Coronary artery (tissue), 2 donors: ENCODE results near the gene HIPK2.

Source experiments
- DNase-seq: peaks from one replicate; pipeline ENCODE4 v3.0.0-alpha.2; 2017; ENCODE audit warnings: low spot score
- H3K27ac ChIP-seq, 2 donors: fragments of 200-600 bp; sonication (generic); one replicate each; pipeline ENCODE4 v1.5.1; 2016 to 2019
- H3K4me3 ChIP-seq: fragments of 200-600 bp; sonication (generic); 2 replicates; pipeline ENCODE4 v1.5.1; 2016; ENCODE audit warnings: mild to moderate bottlenecking, moderate library complexity
- CTCF ChIP-seq: fragments of 200-600 bp; sonication (generic); IDR thresholded peaks from one replicate; pipeline ENCODE4 v1.5.1; 2019; ENCODE audit warnings: antibody characterized with exemption

The HIPK2 gene

DNA sequence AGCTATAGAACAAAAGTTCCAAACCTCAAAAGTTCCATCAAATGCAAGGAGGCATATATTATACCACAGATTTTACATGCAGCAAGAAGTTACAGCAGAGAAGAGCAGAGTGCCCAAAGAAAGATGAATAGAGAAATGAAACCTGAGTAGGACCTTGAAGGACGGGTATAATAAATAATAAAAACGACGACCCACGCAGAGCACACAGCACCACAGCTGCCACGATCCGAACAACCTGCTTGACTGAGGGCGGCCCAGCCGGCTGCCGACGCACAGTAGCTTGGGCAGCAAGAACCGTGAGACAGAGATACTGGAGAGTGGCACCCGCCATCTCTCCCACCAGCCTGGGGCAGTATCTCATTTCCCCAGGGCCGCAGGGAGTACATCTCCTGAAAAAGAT is 79.0 kb downstream of the HIPK2 start:
- no peak for DNase-seq
- Histone ChIP-seq H3K4me3 (no peak overlapping the region), H3K27ac (no peak overlapping the region)
- TF ChIP-seq CTCF = no peak

DNA sequence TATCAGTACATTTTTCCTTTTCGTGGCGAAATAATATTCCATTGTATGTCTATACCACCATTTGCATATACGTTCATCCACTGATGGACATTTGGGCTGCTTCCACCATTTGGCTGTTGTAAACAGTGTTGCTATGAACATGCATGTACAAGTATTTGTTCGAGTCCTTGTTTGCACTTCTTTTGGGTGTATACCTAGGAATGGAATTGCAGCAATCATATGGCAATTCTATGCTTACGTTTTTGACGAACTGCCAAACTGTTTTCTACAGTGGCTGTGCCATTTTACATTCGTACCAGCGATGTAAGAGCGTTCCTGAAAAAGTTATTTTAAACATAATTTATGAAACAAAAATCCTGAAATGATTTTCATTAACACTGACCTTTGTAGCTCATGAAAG is 79.5 kb downstream of the HIPK2 start:
- TF ChIP-seq CTCF = no peak
- no peak overlapping the region for H3K27ac ChIP-seq
- H3K4me3 ChIP-seq = no peak overlapping the region
- DNase-seq = no peak

DNA sequence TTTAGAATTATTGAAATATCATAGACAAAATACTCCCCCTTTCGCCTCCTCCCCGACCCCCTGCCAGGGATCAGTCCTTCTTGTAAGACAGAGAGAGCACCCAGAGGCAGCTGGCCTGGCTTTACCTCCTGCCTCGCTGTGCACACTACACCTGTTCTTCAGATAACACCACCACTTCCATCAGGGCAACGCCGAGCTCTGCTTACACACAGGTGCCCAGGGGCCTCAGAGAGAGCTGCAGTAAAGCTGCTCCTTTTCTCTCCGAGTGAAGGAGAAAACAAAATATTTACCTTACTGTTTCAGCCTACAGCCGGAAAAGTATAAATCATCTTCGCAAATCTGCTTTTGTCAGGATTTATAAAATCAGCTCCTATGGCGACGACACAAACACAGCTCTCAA is 80.7 kb downstream of the HIPK2 start:
- Histone ChIP-seq H3K4me3 (no peak overlapping the region), H3K27ac (no peak overlapping the region)
- DNase-seq = no peak
- no peak for TF ChIP-seq CTCF

DNA sequence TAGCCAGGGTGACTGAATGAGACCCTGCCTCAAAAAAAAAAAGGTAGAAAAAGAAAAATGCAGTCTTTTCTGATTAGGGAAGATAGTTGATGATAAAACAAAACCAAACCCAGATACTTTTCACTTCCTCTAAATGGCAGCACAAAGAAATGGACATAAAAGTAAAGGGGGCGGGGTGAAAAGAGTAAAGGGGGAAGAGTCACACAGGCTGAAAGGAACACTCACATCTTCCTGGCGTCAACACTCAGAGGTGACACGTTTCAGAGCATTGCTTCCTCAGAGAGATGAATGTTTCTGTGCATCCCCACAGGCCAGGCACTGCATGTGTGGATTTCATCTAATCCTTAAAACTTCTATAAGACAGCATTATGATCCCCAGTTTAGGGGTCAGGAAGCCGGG is 81.2 kb downstream of the HIPK2 start:
- Histone ChIP-seq H3K27ac (no peak overlapping the region), H3K4me3 (no peak overlapping the region)
- DNase-seq = no peak
- TF ChIP-seq CTCF = no peak

GRCh38 chr7:139695588-139695987 is 82.2 kb downstream of the HIPK2 start:
- TF ChIP-seq CTCF = no peak

GRCh38 chr7:139695051-139695450 is 82.7 kb downstream of the HIPK2 start:
- TF ChIP-seq CTCF = no peak
- DNase-seq = no peak
- H3K27ac ChIP-seq = no peak overlapping the region
- H3K4me3 ChIP-seq = no peak overlapping the region

More at GRCh38 chr7:139695588-139695987, 82.2 kb downstream of the HIPK2 start:
- Histone ChIP-seq H3K4me3 (no peak overlapping the region), H3K27ac (no peak overlapping the region)
- DNase-seq = no peak

- no peak overlapping the region for H3K27ac ChIP-seq
- no peak for TF ChIP-seq CTCF
These were observed 83.5 kb downstream of the HIPK2 start for GRCh38 chr7:139694389-139694676.

More at GRCh38 chr7:139694389-139694676, 83.5 kb downstream of the HIPK2 start:
- DNase-seq = no peak
- no peak overlapping the region for H3K4me3 ChIP-seq
